GM19452 (cell line): ENCODE data around the gene ATG4D.
A peak's percentile ranks its signal among the peaks of the same experiment; 100 is the strongest.
"Not testable (repeated sequence)": the region's sequence is repeated elsewhere in the genome, so short reads cannot be mapped to it uniquely, and the experiment has no call there.

ENCODE experiments used
- ATAC-seq: cut with Tn5 transposase; IDR thresholded peaks from one replicate; pipeline ENCODE4 v1.9.1; 2021; ENCODE audit not compliant: unreplicated experiment

Gene ATG4D

DNA sequence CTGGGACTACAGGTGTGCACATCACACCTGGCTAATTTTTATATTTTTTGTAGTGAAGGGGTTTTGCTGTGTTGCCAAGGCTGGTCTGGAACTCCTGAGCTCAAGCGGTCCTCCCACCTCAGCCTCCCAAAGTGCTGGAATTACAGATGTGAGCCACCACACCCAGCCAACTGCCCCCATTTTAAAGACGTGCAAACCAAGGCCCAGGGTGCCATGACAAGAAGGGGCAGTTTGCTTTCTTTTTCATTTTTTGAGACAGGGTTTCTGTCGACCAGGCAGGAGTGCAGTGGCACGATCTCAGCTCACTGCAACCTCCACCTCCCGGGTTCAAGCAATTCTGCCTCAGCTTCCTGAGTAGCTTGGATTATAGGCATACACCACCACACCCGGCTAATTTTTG is 30.1 kb downstream of the ATG4D start:
- not testable (repeated sequence) for ATAC-seq

DNA sequence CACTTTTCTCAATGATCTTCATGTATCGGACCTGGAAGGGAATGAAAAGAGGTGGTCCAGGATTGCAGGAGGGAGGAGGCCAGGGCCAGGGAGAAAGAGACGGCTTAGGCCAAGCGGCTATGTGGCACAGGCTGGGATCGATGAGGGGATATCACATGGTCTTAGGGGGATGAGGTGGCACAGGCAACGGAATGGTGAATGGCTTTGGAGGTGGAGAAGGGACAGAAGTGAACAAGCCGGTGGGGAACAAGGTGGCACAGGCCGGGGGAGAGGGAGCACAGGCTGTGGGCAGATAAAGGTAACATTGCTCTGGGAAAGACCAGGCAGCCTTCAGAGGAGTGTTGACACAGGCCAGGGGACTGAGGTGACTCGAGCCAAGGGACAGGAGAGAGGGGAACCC is 30.8 kb downstream of the ATG4D start:
- no peak for ATAC-seq

DNA sequence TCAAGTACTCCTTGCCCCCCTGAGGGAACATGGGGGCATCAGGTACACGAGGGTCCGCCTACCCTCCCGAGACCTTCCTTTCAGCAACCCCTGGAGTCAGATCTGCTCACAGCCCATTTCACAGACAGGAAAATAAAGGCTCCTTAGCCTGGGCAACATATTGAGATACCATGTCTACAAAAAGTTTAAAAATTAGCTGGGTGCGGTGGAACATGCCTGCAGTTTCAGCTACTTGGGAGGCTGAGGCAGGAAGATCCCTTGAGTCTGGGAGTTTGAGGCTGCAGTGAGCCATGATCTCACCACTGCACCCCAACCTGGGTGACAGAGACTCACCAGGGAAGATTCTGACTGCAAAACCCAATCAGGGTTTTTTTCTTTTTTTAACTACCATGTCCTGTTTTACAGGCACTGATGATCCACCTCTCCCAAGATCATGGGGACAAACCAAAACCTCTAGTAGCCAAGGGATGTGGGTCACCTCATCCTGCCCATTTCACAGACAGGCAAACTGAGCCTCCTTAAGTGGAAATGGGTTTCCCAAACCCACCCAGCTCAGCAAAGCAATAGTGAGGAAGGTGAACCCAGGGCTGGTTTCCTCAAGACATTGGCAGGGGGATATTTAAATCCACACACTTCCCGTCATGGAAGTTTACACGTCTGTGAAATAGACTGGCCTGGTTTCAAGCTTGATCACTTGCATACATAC is 31.5 kb downstream of the ATG4D start:
- ATAC-seq: no peak

DNA sequence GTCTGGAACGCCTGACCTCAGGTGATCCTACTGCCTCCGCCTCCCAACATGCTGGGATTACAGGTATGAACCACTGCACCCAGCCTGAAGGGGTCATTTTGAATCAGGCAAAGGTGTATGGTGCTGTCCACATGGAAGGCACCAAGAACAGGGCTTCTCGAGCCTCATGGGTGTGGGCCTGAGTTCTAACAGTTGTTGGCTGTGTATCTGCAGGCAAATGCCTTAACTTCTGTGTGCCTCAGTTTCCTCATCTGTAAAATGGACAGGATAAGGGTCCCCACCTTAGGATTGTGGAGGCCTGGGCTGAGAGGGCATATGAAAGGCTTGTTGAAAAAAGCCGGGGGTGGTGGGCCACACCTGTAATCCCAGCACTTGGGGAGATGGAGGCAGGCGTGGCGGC is 34.2 kb downstream of the ATG4D start:
- no peak for ATAC-seq

DNA sequence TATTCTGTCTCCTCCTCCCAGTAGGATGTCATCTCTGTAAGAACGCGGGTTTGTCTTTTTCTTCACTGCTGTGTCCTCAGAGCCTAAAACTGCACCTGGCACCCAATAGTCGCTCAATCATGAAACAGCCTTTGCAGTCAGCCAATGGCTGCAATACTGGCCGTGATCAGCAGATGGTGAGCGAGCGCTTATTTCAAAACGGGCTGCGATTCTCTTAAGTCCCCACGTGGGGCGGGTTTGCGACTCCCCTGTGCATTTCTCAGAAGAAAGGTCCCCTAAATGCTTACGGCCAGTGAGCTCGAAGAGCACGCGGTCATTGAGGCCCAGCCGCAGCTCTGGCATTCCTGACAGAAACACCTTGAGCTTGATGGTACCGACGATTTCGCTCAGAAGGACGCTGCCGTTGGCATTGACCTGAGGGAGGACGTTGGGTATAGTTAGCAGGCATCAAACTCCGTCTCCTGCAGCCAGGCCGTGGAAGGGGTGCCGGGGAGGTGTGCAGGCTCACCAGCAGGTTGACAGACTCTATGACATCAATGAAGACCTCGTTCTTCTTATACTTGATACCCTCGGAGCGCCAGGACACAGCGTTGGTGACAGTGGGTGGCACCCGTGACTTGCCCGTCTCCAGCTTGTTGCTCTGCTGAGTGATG is 37.4 kb downstream of the ATG4D start:
- no peak for ATAC-seq

DNA sequence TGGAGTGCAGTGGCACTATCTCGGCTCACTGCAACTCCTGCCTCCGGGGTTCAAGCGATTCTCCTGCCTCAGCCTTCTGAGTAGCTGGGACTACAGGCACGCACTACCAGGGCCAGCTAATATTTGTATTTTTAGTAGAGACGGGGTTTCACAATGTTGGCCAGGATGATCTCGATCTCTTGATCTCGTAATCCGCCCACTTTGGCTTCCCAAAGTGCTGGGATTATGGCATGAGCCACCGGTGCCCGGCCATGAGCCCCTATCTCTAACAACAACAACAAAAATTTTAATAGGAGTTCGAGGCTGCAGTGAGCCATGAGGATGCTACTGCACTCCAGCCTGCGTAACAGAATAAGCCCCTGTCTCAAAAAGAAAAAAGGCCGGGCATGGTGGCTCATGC is 38.4 kb downstream of the ATG4D start:
- ATAC-seq: no peak

DNA sequence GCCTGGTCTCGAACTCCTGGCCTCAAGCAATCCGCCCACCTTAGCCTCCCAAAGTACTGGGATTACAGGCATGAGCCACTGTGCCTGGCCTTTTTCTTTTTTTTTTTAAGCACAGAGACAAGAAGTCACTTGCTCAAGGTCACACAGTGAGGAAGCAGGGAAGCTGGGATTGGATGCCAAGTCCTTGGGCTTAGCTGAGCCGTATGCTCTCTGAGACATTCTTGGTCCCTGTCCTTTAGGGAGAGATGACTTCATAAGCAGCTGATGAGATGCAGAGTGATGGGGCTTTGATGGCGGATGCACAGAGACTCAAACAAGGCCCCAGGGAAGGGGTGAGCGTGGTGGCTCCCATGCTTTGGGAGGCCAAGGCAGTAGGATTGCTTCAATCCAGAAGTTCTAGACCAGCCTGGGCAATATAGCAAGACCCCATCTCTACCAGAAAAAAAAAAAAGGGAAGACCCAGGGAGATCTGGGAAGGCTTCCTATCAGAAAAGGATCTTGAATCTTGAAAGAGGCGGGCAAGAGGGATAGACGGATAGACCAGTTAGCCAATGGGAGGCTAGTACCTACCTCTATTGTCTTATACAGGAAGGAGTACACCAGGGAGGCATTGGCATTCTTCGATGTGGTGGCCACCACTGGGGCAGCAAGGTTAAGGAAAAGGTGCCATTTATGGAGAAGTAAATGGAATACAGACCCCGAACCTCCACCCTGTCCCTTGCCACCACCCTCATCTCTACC is 39.5 kb downstream of the ATG4D start:
- ATAC-seq: no peak

DNA sequence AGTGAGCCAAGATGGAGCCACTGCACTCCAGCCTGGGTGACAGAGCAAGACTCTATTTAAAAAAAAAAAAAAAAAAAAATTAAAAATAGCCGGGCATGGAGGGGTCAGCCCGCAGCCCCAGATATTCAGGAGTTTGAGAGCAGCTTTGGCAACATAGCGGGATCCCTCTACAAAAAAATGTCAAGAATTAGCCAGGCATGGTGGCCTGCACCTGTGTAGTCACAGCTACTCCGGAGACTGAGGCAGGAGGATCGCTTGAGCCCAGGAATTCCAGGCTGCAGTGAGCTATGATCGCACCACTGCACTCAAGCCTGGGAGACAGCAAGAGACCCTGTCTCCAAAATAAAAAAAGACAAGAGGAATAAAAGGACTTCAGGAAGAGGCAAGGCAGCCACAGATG is 42.7 kb downstream of the ATG4D start:
- no peak for ATAC-seq

DNA sequence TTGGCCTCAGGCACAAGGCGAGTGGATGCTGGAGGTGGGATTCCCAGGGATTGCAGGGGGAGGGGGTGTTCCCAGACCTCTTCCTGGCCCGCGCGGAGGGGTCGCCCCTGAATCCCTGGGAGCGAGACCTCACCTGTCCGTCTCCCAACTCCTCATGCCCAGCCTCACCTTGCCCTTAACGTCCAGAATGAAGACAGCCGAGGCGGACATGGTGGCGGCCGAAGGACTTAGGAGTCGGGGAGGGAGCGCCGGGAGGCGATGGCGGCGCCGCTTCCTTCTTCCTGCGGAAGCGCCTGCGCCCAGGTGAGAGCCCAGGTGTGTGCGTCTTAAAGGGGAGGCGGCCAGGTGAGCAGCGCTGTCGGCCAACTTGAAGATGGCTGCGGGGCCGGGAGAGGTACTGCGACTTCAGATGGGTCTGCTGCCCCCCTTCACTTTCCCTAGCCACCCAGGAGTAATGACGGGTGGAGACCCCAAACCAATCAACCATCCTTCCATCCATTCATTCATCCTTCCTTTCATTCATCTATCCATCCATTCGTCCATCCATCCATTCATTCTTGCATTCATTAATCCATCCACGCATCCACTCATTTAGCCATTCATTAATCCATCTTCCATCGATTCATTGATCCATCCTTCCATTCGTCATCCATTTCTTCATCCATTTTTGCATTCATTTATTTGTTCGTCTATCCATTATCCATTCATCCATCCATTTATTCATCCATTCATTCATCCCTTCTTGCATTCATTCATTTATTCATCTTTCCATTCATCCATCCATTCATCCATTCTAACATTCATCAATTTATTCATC is 43.5 kb downstream of the ATG4D start, which contains the start of gene AP1M2:
TSS of gene AP1M2 (minus strand) at position 291 of the 817 bp plus-strand sequence. CDS start at position 210, 81 bp downstream.
- ATAC-seq: no peak

DNA sequence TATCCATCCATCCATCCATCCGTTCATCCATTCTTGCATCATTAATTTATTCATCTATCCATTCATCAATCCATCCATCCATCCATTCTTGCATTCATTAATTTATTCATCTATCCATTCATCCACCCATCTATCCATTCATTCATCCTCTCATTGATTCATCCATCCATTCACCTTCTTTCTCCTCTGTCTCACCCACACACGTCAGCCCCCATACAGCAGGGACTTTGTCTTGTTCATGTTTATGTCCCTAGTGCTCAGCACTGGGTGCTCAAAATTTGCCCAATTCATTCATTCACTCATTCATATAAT is 44.1 kb downstream of the ATG4D start:
- ATAC-seq: no peak

DNA sequence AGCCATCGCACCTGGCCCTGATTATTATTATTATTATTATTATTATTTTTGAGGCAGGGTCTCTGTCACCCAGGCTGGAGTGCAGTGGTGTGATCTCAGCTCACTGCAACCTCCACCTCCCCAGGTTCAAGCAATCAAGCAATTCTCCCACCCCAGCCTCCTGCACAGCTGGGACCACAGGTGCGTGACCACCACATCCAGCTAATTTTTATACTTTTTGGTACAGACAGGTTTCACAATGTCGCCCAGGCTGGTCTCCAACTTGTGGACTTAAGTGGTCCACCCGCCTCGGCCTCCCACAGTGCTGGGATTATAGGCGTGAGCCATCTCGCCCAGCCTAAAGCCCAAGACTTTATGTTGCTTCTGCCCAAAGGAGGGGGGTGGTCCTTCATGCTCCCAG is 49.4 kb downstream of the ATG4D start:
- ATAC-seq: no peak

DNA sequence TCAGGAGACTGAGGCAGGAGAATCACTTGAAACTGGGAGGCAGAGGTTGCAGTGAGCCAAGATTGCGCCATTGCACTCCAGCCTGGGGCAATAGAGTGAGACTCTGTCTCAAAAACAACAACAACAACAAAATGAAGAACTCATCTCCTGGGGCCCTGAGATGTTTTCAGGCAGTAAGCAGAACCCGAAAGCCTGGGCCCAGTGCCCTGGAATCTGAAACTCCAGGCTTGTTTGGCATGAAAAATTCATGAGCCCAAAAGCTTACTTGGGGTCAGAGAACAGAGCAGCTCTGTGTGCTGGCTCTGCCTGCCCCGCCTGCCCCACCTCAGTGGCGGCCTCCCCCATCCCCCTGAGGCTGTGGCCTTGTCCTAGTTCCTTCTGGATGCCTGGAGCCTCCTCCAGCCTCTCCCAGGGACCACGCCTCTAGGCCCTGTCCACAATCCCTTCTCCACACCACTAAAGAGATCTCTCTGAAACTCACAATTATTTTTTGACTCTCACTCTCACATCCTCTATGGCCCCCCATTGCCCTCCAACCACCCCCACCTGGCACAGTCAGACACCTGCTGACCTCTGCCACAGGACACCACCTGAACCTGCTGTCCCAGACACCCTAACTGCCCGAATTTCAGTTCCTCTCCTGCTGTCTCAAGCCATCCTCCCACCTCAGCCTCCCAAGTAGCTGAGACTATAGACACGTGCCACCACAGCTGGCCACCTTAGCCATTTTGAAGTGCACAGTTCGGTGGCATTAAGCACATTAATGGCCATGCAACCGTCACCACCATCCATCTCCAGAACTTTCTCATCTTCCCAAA is 50.3 kb downstream of the ATG4D start:
- peak; percentile 53 for ATAC-seq

DNA sequence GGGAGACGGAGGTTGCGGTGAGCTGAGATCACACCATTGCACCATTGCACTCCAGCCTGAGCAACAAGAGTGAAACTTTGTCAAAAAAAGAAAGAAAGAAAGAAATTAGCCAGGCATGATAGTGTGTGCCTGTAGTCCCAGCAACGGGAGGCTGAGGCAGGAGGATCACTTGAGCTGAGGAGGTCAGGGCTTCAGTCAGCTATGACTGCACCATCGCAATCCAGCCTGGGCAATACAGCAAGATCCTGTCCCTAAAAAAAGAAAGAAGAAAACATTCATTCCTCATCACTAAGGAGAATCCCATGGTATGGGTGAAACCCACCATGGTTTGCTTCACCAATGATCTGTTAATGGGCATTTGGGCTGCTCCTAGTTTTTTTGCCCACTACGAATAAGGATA is 56.4 kb downstream of the ATG4D start:
- no peak for ATAC-seq

DNA sequence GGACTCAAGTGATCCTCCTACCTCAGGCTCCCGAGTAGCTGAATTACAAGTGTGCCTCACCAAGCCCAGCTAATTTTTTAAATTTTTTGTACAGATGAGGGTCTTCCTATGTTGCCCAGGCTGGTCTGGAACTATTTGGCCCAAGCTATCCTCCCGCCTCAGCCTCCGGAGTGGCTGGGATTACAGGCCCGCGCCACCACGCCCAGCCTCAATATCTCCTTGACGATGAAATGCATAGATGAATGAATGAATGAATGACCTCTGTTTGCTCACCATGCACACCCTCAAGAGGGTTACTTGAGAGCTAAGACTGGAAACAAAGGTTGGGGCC is 58.3 kb downstream of the ATG4D start:
- ATAC-seq: no peak

DNA sequence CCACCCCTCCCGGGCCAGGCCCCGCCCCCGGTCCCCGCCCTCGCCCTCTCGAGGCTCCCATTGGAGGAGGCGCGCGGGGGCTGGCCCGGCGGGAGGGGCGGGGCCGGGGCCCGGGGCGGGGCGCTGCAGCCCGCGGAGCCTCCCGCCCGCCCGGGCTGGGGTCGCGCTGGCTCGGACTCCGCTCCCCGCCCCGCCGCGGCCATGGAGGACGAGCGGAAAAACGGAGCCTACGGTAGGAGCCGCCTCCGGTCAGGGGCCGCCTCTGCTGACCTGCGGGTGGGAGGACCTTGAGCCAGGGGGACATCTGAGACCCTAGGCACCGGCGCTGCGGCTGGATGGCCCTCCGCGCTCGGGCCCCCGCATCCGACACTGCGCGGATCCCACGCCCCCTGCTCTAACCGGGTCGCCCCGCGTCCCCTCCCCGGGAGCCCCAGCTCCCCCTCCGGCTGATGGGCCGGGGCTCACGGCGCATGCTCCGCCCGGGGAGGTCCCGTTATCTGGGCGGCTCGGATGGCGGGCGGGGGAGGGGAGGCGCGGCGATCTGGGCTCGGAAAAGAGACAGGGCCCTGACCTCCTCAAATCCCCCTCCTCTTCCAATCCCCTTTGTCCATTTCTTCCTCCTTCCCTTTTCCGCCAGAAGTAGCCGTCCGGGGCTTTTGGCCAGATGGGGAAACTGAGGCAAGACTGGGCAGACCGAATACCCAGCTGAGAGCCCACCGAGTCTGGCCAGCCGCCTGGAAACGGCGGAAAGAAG is 58.8 kb downstream of the ATG4D start:
- peak; percentile 52 for ATAC-seq
